Measurements from ENCODE around the gene NR2F1-AS1. TPM values are rescaled to one million over a fixed set of nuclear protein-coding genes. Genes with fewer than 3 reads are reported as not detected.
A peak's percentile ranks its signal among the peaks of the same experiment; 100 is the strongest.

The NR2F1-AS1 gene
- total RNA-seq, 1 donor from 2014 or later: 6.9 TPM

GRCh38 chr5:93594591-93595419 is 13.8 kb upstream of the NR2F1-AS1 start:
- Histone ChIP-seq H3K27ac (ENCODE audit: low read depth, low read length) (peak overlapping the region; percentile 37), H3K27me3 (ENCODE audit: insufficient read depth, low read length) (no peaks in the 10 kb centered on the region)
- H3K27me3 Mint-ChIP-seq (ENCODE audit: low read depth, unreplicated experiment): peaks cover 69% of the 10 kb centered on the region

GRCh38 chr5:93593476-93594131 is 12.6 kb upstream of the NR2F1-AS1 start:
- peaks cover 17% of the 10 kb centered on the region for H3K36me3 Mint-ChIP-seq (ENCODE audit: low read depth, unreplicated experiment)
- peaks cover 71% of the 10 kb centered on the region for H3K79me2 ChIP-seq (ENCODE audit: insufficient read depth, low read length)
- TF ChIP-seq CTCF (IDR thresholded peaks at IDR 0.05; ENCODE audit: insufficient read depth, low read depth, low read length) (no peak), EZH2 (IDR thresholded peaks at IDR 0.05; ENCODE audit: insufficient read depth, low read length) (no peak)
- peaks cover 36% of the 10 kb centered on the region for H4K20me1 ChIP-seq (ENCODE audit: insufficient read depth, low read length)
- H3K4me1 ChIP-seq (ENCODE audit: insufficient read depth, low read length): peaks cover 52% of the 10 kb centered on the region
- FAIRE-seq: no peak
- H3K9me3 ChIP-seq (ENCODE audit: insufficient read depth, low read depth, low read length): no peaks in the 10 kb centered on the region
- H2AFZ ChIP-seq (ENCODE audit: low read depth, low read length): no peak overlapping the region
- H3K27me3 ChIP-seq (ENCODE audit: insufficient read depth, low read length): no peaks in the 10 kb centered on the region
- H3K27ac ChIP-seq (ENCODE audit: low read depth, low read length): peak overlapping the region; percentile 55
- peaks cover 81% of the 10 kb centered on the region for H3K27me3 Mint-ChIP-seq (ENCODE audit: low read depth, unreplicated experiment)
- H3K4me2 ChIP-seq (ENCODE audit: low read length): peak overlapping the region; percentile 75
- H3K4me1 Mint-ChIP-seq (ENCODE audit: low read depth, unreplicated experiment): no peaks in the 10 kb centered on the region
- H3K27ac Mint-ChIP-seq (ENCODE audit: unreplicated experiment): no peak overlapping the region
- H3K9ac ChIP-seq (ENCODE audit: low read length): peak overlapping the region; percentile 67
- peaks cover 39% of the 10 kb centered on the region for H3K9me3 Mint-ChIP-seq (ENCODE audit: unreplicated experiment)
- H3K4me3 ChIP-seq (ENCODE audit: insufficient read depth, low read depth, low read length): no peak overlapping the region
- no peak for DNase-seq (ENCODE audit: low read depth)
- H3K36me3 ChIP-seq (ENCODE audit: insufficient read depth, low read length): peaks cover 17% of the 10 kb centered on the region
- no peak overlapping the region for H3K4me3 Mint-ChIP-seq (ENCODE audit: unreplicated experiment)

More at GRCh38 chr5:93594591-93595419, 13.8 kb upstream of the NR2F1-AS1 start:
- Mint-ChIP-seq H3K36me3 (ENCODE audit: low read depth, unreplicated experiment) (peaks cover 12% of the 10 kb centered on the region), H3K9me3 (ENCODE audit: unreplicated experiment) (peaks cover 31% of the 10 kb centered on the region), H3K4me1 (ENCODE audit: low read depth, unreplicated experiment) (no peaks in the 10 kb centered on the region), H3K27ac (ENCODE audit: unreplicated experiment) (no peak overlapping the region), H3K4me3 (ENCODE audit: unreplicated experiment) (no peak overlapping the region)
- FAIRE-seq (no peak), DNase-seq (ENCODE audit: low read depth) (no peak)
- peaks cover 28% of the 10 kb centered on the region for H4K20me1 ChIP-seq (ENCODE audit: insufficient read depth, low read length)
- peaks cover 59% of the 10 kb centered on the region for H3K79me2 ChIP-seq (ENCODE audit: insufficient read depth, low read length)
- peak overlapping the region; percentile 50 for H3K9ac ChIP-seq (ENCODE audit: low read length)
- peaks cover 14% of the 10 kb centered on the region for H3K36me3 ChIP-seq (ENCODE audit: insufficient read depth, low read length)
- peak overlapping the region; percentile 59 for H3K4me2 ChIP-seq (ENCODE audit: low read length)
- H3K4me3 ChIP-seq (ENCODE audit: insufficient read depth, low read depth, low read length): no peak overlapping the region
- no peaks in the 10 kb centered on the region for H3K9me3 ChIP-seq (ENCODE audit: insufficient read depth, low read depth, low read length)
- no peak for TF ChIP-seq EZH2 (IDR thresholded peaks at IDR 0.05; ENCODE audit: insufficient read depth, low read length)
- no peak for TF ChIP-seq CTCF (IDR thresholded peaks at IDR 0.05; ENCODE audit: insufficient read depth, low read depth, low read length)
- H3K4me1 ChIP-seq (ENCODE audit: insufficient read depth, low read length): peaks cover 52% of the 10 kb centered on the region
- H2AFZ ChIP-seq (ENCODE audit: low read depth, low read length): no peak overlapping the region
